Smooth muscle cell (in vitro differentiated cells): Measurements from ENCODE around the gene FAM107B. TPM values are rescaled to one million over a fixed set of nuclear protein-coding genes. Genes with fewer than 3 reads are reported as not detected.
A peak's percentile ranks its signal among the peaks of the same experiment; 100 is the strongest.

Experiments
- DNase-seq: peaks from one replicate; lab custom pipeline; 2025; ENCODE audit not compliant: unreplicated experiment; lab: John Stamatoyannopoulos, UW
- H2AFZ ChIP-seq: fragments of 200-600 bp; sonication (generic); 2 replicates; pipeline ENCODE4 v1.6.0; 2016; ENCODE audit warnings: antibody characterized with exemption, low read depth, mild to moderate bottlenecking
- H3F3A ChIP-seq: fragments of 200-600 bp; sonication (generic); 2 replicates; pipeline ENCODE4 v1.6.0; 2017; ENCODE audit warnings: antibody characterized with exemption, low read depth
- H3K27ac ChIP-seq: fragments of 200-600 bp; sonication (generic); 2 replicates; pipeline ENCODE4 v1.5.1; 2016; ENCODE audit warnings: low read depth, mild to moderate bottlenecking
- H3K27me3 ChIP-seq: fragments of 200-600 bp; sonication (generic); 2 replicates; pipeline ENCODE4 v1.6.1; 2016; ENCODE audit warnings: low read depth, mild to moderate bottlenecking
- H3K36me3 ChIP-seq: fragments of 200-600 bp; sonication (generic); 2 replicates; pipeline ENCODE4 v1.5.1; 2016; ENCODE audit warnings: low read depth
- H3K4me1 ChIP-seq: fragments of 200-600 bp; sonication (generic); 2 replicates; pipeline ENCODE4 v1.5.1; 2016; ENCODE audit warnings: low read depth
- H3K4me2 ChIP-seq: fragments of 200-600 bp; sonication (generic); 2 replicates; pipeline ENCODE4 v1.6.0; 2016; ENCODE audit warnings: mild to moderate bottlenecking
- H3K4me3 ChIP-seq: fragments of 200-600 bp; sonication (generic); 2 replicates; pipeline ENCODE4 v1.5.1; 2016; ENCODE audit warnings: mild to moderate bottlenecking
- H3K79me2 ChIP-seq: fragments of 200-600 bp; sonication (generic); 2 replicates; pipeline ENCODE4 v1.6.0; 2016; ENCODE audit warnings: low read depth, mild to moderate bottlenecking
- H3K9ac ChIP-seq: fragments of 200-600 bp; sonication (generic); 2 replicates; pipeline ENCODE4 v1.6.0; 2016; ENCODE audit warnings: low read depth
- H3K9me3 ChIP-seq: fragments of 200-600 bp; sonication (generic); replicated peaks from 2 replicates; pipeline ENCODE4 v1.5.1; 2016; ENCODE audit warnings: low read depth
- H4K20me1 ChIP-seq: fragments of 200-600 bp; sonication (generic); 2 replicates; pipeline ENCODE4 v1.6.0; 2016; ENCODE audit warnings: low read depth
- WGBS: methylation state at CpG from one replicate; pipeline ENCODE4 v1.1.7; 2016; ENCODE audit warnings: low lambda C conversion rate; 5-methylcytosine and 5-hydroxymethylcytosine counted together
- polyA plus RNA-seq: library from polyadenylated mRNA; unstranded; fragments of >200 nt; fragmentation: Nextera tagmentation; extraction: Ambion mirVana; gene quantifications from 2 replicates; pipeline ENCODE4 v1.2.1, GENCODE V29; 2016
- total RNA-seq: library from RNA; depleted of rRNA; stranded (reverse); fragments of >200 nt; gene quantifications from 2 replicates; pipeline ENCODE4 v1.2.3, GENCODE V29; 2014
- TF ChIP-seq, protein P1 (sequence below): fragments of 200-600 bp; sonication (generic); IDR thresholded peaks from 2 replicates; pipeline ENCODE4 v1.5.1; 2017; ENCODE audit warnings: borderline replicate concordance, mild to moderate bottlenecking, antibody characterized with exemption; ENCODE audit not compliant: insufficient read depth, poor library complexity, severe bottlenecking

FAM107B gene
- total and polyA plus RNA-seq, 2 experiments from 2014 or later, result 8.7 to 9.0 TPM

DNA sequence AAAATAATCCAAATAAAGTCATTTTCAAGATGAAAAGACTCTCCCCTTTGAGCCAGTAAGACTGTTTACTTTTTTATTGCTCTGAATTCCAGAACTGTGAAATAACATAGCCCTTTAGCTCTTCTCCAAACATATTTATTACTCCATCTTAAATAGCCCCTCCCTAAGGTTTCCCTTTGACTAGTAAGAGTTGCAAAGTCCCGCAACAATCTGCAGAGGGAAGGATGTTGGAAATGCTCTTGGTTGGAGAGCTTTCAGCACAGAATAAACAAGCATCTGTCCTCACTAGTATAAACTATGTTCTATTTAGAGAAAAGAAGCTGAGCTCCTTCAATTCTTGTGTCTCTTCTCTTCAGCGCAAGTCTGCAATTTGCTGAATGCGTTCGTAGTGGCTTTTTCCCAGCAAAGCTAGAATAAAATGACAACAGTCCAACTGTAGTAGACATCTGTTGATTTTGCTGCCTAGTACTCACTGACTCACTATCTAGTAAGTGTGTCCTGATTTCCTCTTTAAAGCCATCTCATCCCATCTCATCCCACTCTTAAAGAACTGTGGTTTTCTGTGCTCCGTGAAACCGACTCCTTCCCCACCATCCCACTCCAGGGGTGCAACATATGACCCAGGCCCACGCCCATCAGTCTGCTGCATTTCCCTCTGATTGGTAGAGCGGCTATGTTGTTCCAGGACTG, 104.0 kb downstream of the FAM107B start:
- H3K9me3 ChIP-seq, result no peaks in the 10 kb centered on the region
- peak overlapping the region; percentile 80 for H3K4me2 ChIP-seq
- no peaks in the 10 kb centered on the region for H4K20me1 ChIP-seq
- H3K27me3 ChIP-seq, result no peaks in the 10 kb centered on the region
- peaks cover 6% of the 10 kb centered on the region for H3F3A ChIP-seq
- H3K36me3 ChIP-seq, result no peaks in the 10 kb centered on the region
- no peaks in the 10 kb centered on the region for H3K79me2 ChIP-seq
- peak overlapping the region; percentile 5 for H3K9ac ChIP-seq
- H3K4me1 ChIP-seq, result peaks cover 7% of the 10 kb centered on the region
- DNase-seq, result no peak
- 28% methylated on average over 8 of the region's 8 CpGs for WGBS
- H3K4me3 ChIP-seq, result no peak overlapping the region
- peak overlapping the region; percentile 79 for H3K27ac ChIP-seq
- TF ChIP-seq, protein P1, sequence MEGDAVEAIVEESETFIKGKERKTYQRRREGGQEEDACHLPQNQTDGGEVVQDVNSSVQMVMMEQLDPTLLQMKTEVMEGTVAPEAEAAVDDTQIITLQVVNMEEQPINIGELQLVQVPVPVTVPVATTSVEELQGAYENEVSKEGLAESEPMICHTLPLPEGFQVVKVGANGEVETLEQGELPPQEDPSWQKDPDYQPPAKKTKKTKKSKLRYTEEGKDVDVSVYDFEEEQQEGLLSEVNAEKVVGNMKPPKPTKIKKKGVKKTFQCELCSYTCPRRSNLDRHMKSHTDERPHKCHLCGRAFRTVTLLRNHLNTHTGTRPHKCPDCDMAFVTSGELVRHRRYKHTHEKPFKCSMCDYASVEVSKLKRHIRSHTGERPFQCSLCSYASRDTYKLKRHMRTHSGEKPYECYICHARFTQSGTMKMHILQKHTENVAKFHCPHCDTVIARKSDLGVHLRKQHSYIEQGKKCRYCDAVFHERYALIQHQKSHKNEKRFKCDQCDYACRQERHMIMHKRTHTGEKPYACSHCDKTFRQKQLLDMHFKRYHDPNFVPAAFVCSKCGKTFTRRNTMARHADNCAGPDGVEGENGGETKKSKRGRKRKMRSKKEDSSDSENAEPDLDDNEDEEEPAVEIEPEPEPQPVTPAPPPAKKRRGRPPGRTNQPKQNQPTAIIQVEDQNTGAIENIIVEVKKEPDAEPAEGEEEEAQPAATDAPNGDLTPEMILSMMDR, result no peak
- peak overlapping the region; percentile 8 for H2AFZ ChIP-seq

DNA sequence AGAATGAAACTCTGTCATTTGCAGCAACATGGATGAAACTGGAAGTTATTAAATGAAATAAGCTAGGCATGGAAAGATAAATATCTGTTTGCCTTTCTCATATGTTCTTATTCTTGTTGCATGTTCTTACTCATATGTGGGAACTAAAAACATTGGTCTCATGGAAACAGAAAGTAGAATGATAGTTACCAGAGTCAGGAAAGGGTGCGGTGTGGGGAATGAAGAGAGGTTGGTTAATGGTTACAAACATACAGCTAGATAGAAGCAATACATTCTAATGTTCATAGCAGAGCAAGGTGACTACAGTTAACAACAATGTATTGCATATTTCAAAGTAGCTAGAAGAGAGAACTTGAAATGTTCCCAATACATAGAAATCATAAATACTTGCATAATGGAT, 105.1 kb downstream of the FAM107B start:
- Histone ChIP-seq H3K4me1 (peaks cover 7% of the 10 kb centered on the region), H3K27me3 (no peaks in the 10 kb centered on the region), H3K79me2 (no peaks in the 10 kb centered on the region), H2AFZ (no peak overlapping the region), H3K27ac (peak overlapping the region; percentile 79), H3K4me2 (no peak overlapping the region), H4K20me1 (no peaks in the 10 kb centered on the region), H3F3A (peaks cover 6% of the 10 kb centered on the region), H3K9me3 (no peaks in the 10 kb centered on the region), H3K9ac (no peak overlapping the region), H3K36me3 (no peaks in the 10 kb centered on the region), H3K4me3 (no peak overlapping the region)
- DNase-seq, result no peak
- WGBS, result 94% methylated on average over 1 of the region's 1 CpG
- TF ChIP-seq, protein P1, result no peak

DNA sequence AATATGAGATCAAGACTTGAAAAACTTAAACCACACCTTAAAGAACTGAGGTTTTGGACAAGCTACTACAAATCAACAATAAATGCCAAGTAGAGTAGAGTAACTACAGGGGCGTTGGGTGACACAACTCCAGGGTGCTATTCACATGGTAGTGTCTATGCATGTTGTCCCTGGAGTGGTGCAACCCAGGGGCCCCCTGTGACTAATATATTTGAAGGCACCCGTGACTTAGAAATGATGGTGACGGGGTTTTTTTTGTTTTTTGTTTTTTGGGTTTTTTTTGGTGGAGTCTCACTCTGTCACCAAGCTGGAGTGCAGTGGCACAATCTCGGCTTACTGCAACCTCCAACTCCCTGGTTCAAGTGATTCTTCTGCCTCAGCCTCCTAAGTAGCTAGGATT, 106.9 kb downstream of the FAM107B start:
- Histone ChIP-seq H3K79me2 (no peaks in the 10 kb centered on the region), H3K4me3 (no peak overlapping the region), H3K4me1 (no peaks in the 10 kb centered on the region), H3F3A (no peaks in the 10 kb centered on the region), H4K20me1 (no peaks in the 10 kb centered on the region), H3K4me2 (no peak overlapping the region), H3K27ac (no peak overlapping the region), H3K9ac (no peak overlapping the region), H3K27me3 (no peaks in the 10 kb centered on the region), H2AFZ (no peak overlapping the region), H3K9me3 (no peaks in the 10 kb centered on the region), H3K36me3 (no peaks in the 10 kb centered on the region)
- no peak for DNase-seq
- TF ChIP-seq, protein P1, result no peak
- WGBS, result 83% methylated on average over 4 of the region's 4 CpGs

DNA sequence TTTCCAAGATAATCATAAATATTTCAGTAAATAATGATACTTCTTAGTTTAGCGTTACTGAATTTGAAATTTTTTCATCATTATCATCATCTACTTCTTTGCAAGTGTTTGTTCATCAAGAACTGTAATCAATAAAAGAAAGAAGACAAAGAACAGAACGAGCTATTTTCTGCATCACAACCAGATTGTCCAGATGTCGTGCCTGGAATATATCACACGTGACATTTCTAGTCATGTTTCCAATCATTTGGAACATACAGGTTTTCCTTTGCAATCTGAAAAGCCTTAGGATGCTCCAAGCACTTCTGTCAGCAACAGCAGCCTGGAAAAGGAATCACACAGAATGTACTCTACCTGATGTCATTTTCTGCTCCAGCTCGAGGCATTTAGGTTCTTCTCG, 107.4 kb downstream of the FAM107B start:
- 76% methylated on average over 6 of the region's 6 CpGs for WGBS
- no peak overlapping the region for H3K9ac ChIP-seq

More for the DNA sequence above, 107.4 kb downstream of the FAM107B start:
- Histone ChIP-seq H3K27me3 (no peaks in the 10 kb centered on the region), H3K4me3 (no peak overlapping the region), H3K4me2 (no peak overlapping the region), H3K36me3 (no peaks in the 10 kb centered on the region), H4K20me1 (no peaks in the 10 kb centered on the region), H3K79me2 (no peaks in the 10 kb centered on the region), H3K4me1 (no peaks in the 10 kb centered on the region), H3F3A (no peaks in the 10 kb centered on the region), H3K9me3 (no peaks in the 10 kb centered on the region), H3K27ac (no peak overlapping the region), H2AFZ (no peak overlapping the region)
- no peak for DNase-seq
- TF ChIP-seq, protein P1, result no peak
